ENCODE measurements around the gene TMEM127.
A peak's percentile ranks its signal among the peaks of the same experiment; 100 is the strongest.

Gene TMEM127

DNA sequence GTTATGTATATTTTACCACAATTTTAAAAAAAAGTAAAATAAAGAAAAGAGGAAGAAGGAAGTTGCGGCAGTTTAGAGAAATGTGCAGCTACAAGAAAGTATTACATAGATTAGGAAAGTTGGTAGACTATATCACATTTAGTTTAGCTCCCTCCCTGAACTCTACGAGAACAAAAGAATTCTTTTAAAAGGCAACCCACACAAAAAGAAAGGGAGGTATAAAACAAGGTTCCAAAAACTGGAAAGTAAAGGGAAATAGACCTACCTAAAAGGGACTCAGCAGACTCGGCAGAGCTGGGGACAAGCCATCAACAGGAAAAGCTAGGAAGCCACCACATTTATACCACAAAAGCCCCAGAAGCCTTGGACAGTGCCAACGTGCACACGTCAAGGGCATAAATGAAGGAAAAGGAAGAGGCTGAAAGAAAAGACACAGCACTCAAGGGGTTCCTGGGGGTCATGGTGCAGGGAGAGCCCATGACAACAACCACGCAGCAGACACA is 9.1 kb downstream of the TMEM127 start:
- TF ChIP-seq, protein P1, sequence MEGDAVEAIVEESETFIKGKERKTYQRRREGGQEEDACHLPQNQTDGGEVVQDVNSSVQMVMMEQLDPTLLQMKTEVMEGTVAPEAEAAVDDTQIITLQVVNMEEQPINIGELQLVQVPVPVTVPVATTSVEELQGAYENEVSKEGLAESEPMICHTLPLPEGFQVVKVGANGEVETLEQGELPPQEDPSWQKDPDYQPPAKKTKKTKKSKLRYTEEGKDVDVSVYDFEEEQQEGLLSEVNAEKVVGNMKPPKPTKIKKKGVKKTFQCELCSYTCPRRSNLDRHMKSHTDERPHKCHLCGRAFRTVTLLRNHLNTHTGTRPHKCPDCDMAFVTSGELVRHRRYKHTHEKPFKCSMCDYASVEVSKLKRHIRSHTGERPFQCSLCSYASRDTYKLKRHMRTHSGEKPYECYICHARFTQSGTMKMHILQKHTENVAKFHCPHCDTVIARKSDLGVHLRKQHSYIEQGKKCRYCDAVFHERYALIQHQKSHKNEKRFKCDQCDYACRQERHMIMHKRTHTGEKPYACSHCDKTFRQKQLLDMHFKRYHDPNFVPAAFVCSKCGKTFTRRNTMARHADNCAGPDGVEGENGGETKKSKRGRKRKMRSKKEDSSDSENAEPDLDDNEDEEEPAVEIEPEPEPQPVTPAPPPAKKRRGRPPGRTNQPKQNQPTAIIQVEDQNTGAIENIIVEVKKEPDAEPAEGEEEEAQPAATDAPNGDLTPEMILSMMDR (IDR thresholded peaks at IDR 0.05), result no peak
- TF ChIP-seq ZFX (IDR thresholded peaks at IDR 0.05; ENCODE audit: borderline replicate concordance), result no peak
- no peak overlapping the region for H3K27ac ChIP-seq

DNA sequence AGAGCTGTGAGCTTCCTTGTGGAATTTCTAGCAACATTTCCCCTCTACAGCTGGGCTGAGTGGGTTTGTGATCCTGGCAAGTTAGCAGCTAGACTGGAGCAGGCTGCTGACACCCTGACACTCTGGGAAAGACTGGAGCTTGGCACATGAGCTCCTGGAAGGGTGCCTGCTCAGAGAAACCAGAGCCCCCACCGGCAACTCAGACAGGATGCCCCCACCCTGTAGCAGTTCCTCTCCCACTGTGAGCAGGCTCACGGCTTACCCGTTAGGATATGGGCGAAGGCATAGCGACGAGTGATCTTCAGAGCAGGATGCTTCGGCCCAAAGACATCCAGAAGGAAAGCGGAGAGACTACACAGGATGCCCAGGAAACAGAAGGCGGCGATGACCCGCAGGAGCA is 11.2 kb downstream of the TMEM127 start:
- TF ChIP-seq ZFX (IDR thresholded peaks at IDR 0.05; ENCODE audit: borderline replicate concordance), result no peak
- TF ChIP-seq, protein P1 (IDR thresholded peaks at IDR 0.05), result no peak
- no peak overlapping the region for H3K27ac ChIP-seq

DNA sequence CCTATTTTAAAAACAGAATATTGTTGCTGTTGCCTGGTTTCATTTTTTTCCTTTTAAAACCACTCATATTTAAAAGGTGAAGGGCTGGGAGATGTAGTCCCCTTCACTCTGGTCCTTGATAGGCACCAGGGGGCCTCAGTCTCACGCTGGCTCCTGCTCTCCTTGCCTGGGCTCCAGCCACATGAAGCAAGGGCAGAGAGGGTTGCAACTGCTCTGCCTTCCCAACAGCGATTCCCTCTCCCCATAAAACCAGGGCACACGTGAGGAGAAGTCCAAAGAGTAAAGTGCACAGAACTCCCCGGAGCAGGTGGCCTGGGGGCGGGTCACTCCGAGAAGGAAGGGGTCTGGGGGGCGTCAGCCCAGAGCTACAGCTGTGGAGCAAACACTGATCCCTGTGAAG is 12.8 kb downstream of the TMEM127 start:
- TF ChIP-seq, protein P1 (IDR thresholded peaks at IDR 0.05), result no peak
- TF ChIP-seq ZFX (IDR thresholded peaks at IDR 0.05; ENCODE audit: borderline replicate concordance), result no peak
- H3K27ac ChIP-seq, result no peak overlapping the region

DNA sequence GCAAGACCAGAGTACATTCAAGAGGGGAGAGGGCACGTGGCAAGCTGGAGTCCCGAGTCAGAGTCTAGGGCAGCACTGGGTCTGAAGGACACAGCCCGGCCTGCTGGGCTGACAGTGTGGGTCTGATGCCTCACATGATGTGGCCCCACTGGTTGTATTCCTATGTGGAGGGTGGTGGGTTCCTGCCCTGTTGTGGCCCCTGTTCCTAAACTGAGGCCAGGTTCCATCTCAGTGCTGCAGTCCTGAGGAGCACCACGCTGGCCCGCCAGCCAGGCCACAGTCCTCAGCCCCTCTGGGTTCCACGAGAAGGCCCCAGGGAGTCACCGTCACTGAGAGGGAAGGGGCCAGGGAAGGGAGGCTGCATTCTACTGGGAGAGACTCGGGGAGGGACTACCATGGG is 13.3 kb downstream of the TMEM127 start:
- TF ChIP-seq, protein P1 (IDR thresholded peaks at IDR 0.05), result no peak
- no peak for TF ChIP-seq ZFX (IDR thresholded peaks at IDR 0.05; ENCODE audit: borderline replicate concordance)
- H3K27ac ChIP-seq, result no peak overlapping the region

DNA sequence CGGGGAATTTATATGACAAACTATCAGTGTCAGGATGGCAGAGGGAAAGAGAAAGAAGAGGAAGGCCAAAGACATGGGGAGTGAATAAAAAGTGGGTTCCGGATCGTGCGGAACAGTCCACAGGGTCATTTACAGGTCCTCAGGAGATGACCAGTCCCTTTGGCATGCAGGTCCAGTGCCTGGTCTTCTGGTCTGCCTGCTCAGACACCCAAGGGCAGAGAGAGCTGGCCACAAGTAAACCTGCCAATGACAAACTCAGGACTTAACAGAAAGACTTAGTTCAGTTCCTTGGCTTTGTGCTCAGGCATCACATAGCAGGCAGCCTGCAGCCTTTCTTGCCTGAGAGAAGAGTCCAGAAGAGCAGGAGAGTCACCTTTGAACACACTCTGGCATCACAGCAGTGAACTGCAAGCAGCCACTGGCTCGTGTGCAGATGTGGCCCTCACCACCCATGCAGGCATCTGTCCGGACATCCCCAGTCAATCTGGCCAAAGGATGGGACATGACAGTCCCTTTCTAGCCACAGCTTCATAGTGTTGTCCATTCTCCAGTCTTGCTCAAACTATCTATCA is 14.0 kb downstream of the TMEM127 start:
- TF ChIP-seq ZFX (IDR thresholded peaks at IDR 0.05; ENCODE audit: borderline replicate concordance), result no peak
- TF ChIP-seq, protein P1 (IDR thresholded peaks at IDR 0.05), result no peak
- peak overlapping the region; percentile 20; the same call in 1 of the 2 replicates for H3K27ac ChIP-seq

DNA sequence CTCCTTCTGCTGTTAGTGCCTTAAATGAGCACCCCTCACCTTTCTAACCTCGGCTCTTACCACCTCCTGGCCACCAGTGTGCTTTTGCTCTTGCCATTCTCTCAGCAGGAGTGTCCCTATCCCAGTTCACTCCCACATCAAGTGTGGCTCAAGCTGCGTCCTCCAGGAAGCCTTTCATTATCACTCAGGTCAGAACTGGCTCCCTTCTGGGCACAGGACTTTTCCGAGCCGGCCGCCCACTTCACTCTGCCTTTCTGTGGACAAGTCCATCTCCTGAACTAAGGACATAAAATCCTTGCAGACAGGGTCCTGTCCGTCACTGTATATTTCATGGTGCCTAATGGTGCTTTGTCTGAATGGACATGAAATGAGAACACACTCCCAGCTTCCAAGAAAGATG is 15.6 kb downstream of the TMEM127 start:
- TF ChIP-seq ZFX (IDR thresholded peaks at IDR 0.05; ENCODE audit: borderline replicate concordance), result no peak
- no peak overlapping the region for H3K27ac ChIP-seq

DNA sequence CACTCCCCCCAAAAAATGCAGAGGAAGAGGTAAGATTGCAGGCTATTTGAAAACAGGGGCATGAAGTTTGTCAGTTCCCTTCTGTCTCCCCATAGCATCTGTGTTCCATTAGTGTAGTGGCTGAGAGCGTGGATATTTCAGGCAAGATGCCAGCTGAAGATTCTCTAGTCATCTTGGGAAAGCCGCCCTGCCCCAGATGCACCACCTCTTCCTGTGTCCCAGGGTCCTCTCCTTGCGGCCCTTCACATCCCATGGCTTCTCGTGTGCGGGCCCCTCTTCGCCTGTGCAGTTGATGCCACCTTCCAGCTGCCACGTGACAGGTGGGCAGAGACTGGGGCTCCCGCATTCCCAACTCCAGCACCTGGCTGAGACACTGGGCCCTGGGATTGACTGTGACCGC is 16.1 kb downstream of the TMEM127 start:
- TF ChIP-seq, protein P1 (IDR thresholded peaks at IDR 0.05), result no peak
- TF ChIP-seq ZFX (IDR thresholded peaks at IDR 0.05; ENCODE audit: borderline replicate concordance), result no peak
- H3K27ac ChIP-seq, result no peak overlapping the region

DNA sequence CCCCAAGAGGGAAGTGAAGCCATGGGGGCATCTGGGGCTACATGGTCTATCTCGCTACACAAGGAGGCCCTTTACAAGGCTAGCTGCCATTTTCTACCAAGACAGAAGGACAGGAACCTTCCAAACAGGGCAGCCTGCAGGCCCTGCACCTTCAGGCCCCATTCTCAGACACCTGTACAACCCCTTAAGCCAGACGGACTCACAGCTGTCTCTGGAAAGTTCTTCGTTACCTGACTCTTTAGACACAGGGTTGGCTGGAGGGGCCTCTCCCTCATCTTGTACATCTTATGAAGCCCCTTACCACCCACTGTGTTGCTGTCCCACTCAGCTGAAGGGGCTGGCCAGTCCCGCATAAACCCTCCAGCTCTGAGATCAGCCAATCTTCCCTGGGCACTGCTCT is 17.2 kb downstream of the TMEM127 start:
- no peak overlapping the region for H3K27ac ChIP-seq
- TF ChIP-seq ZFX (IDR thresholded peaks at IDR 0.05; ENCODE audit: borderline replicate concordance), result no peak
- TF ChIP-seq, protein P1 (IDR thresholded peaks at IDR 0.05), result no peak

All from 22Rv1 (cell line).